ENCODE measurements around the gene MEG3.
A peak's percentile ranks its signal among the peaks of the same experiment; 100 is the strongest.

MEG3 gene

DNA sequence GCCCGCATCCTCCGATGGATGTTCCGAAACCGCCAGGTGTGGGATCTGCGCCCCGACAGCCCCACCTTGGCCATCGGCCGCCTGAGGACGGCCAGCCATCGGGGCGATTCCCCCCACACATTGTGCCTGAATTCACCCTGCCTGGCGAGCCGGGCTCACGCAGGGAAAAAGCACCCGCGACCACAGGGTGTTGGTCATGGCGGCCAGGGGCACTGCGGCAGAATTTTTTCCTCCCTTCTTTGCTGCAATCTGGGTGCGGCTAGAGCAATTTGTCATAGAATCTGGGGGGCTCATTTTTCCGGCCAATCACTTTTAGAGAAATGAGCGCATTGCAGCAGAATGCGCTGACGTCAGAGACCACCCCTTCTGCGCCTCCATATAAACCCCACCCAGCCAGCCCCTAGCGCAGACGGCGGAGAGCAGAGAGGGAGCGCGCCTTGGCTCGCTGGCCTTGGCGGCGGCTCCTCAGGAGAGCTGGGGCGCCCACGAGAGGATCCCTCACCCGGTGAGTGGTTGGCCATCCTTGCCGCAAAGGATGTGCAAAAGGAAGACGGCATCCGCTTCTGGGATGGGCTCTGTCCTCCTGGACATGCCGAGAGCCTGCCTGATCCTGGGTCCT lies at the start of gene MEG3:
TSS of gene MEG3 (plus strand) at position 406 of the 619 bp plus-strand sequence.
- Histone ChIP-seq H3K4me3 (peak within 1 kb of the TSS; percentile 81), H3K27ac (no peak within 1 kb of the TSS), H3K9ac (ENCODE audit: insufficient read length) (peak within 1 kb of the TSS; percentile 81), H3K36me3 (ENCODE audit: insufficient read depth, low read length) (peaks cover 20% of the 10 kb centered on the region), H3K9me3 (ENCODE audit: low read depth, low read length) (no peaks in the 10 kb centered on the region)
- no peak for DNase-seq (ENCODE audit: low read depth, low spot score)
- no peak for TF ChIP-seq EZH2 (IDR thresholded peaks at IDR 0.05)
- TF ChIP-seq FOXP2 (optimal IDR thresholded peaks at IDR 0.05; ENCODE audit: control extremely low read depth, extremely low read length, insufficient read depth) = no peak
- peak; percentile 89 for TF ChIP-seq POLR2AphosphoS5 (IDR thresholded peaks at IDR 0.05; ENCODE audit: borderline replicate concordance, low read depth, low read length)

DNA sequence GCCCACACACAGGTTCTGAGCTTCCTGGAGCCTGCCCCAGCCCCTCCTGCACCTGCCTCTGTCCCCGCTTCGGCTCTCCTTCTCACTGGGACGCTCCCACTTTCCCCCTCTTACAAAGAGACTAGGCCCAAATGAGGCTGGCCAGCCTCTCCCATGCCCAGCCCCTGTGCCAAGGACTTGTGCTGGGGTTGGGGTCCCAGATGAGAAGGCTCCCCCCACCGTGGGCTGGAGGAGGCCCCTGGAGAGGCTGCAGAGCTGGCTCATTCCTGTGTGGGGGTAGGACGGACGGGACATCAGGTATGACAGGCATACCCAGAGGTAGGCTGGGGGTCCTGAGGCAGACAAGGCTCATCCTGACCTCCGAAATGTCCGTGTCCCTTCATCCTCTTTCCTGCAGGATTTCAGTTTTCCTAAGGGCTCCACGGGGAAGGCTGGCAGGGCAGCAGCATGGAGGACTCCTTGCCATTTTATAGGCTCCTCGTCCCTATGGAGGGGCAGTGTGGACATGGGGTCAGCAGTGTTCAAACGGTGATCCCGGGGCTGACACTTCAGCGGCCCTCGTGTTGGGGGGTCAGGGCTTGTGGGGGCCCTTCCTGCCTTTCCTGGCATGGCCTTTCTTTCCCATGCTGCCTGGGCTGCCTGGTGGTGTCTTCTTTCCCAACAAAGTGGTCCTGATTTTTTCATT lies 49.1 kb upstream of the MEG3 start:
- TF ChIP-seq FOXP2 (optimal IDR thresholded peaks at IDR 0.05; ENCODE audit: control extremely low read depth, extremely low read length, insufficient read depth) (no peak), EZH2 (IDR thresholded peaks at IDR 0.05) (no peak), POLR2AphosphoS5 (IDR thresholded peaks at IDR 0.05; ENCODE audit: borderline replicate concordance, low read depth, low read length) (no peak)
- no peak for DNase-seq (ENCODE audit: low read depth, low spot score)
- Histone ChIP-seq H3K9ac (ENCODE audit: insufficient read length) (no peak overlapping the region), H3K9me3 (ENCODE audit: low read depth, low read length) (no peaks in the 10 kb centered on the region), H3K27ac (no peak overlapping the region), H3K4me3 (no peak overlapping the region), H3K36me3 (ENCODE audit: insufficient read depth, low read length) (no peaks in the 10 kb centered on the region)

DNA sequence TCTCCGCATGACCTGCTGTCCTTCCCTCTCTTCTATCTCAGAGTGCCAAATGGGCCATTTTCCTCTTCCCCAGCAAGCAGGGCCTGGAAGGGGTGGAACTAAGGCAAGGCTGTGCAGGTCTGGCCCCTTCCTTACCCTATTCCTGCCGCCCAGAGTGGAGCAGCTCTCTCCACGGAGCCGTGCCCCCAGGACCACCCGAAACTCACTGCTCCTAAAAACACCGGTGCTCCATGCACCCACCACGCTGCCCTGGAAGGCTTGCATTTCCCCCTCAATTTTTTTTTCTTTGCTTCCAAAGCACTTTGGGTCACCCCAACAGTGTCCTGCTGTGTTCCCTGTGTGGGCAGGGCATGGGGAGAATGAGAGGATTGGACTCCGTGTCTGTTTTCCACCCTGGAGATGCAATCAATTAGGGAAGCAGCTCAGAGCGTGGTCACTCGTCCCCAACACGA lies 48.5 kb upstream of the MEG3 start:
- DNase-seq (ENCODE audit: low read depth, low spot score) = no peak
- TF ChIP-seq POLR2AphosphoS5 (IDR thresholded peaks at IDR 0.05; ENCODE audit: borderline replicate concordance, low read depth, low read length) (no peak), EZH2 (IDR thresholded peaks at IDR 0.05) (no peak), FOXP2 (optimal IDR thresholded peaks at IDR 0.05; ENCODE audit: control extremely low read depth, extremely low read length, insufficient read depth) (no peak)
- H3K9ac ChIP-seq (ENCODE audit: insufficient read length) = no peak overlapping the region
- no peaks in the 10 kb centered on the region for H3K9me3 ChIP-seq (ENCODE audit: low read depth, low read length)
- no peak overlapping the region for H3K27ac ChIP-seq
- H3K4me3 ChIP-seq = no peak overlapping the region
- H3K36me3 ChIP-seq (ENCODE audit: insufficient read depth, low read length) = no peaks in the 10 kb centered on the region

DNA sequence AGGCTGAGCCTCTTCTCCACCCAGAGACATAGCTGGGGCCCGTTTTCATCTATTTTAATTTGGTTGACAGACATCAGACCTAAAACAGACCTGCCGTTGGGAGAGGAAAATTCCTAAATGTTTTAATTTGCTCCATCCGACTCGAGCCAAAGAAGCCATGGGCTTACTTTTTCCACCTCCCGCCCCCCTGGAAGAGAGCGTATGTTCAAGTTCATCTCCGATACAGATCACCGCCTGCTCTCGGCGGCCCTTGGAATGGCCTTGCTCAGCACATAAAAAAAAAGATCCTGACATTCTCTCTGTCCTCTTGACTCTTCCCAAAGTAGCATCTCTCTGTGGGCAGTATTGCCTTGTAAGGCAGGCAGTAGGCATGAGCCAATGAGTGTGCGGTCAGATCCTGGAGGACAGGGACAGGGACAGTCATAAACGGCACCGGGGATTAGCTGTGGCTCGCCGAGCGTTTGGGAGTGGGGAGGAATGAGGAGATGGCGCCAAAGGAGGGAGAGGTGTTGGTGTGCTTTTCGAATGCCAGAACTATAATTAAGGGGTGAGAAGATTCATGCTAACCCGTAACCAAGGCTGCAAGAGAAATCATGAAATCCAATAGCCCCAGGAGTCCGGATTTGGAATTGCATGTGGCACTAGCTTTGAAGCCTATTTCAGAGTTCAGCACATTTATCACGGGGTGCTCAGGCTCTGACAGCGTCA lies 47.9 kb upstream of the MEG3 start:
- no peak for DNase-seq (ENCODE audit: low read depth, low spot score)
- no peak for TF ChIP-seq POLR2AphosphoS5 (IDR thresholded peaks at IDR 0.05; ENCODE audit: borderline replicate concordance, low read depth, low read length)
- no peak for TF ChIP-seq FOXP2 (optimal IDR thresholded peaks at IDR 0.05; ENCODE audit: control extremely low read depth, extremely low read length, insufficient read depth)
- no peak for TF ChIP-seq EZH2 (IDR thresholded peaks at IDR 0.05)
- H3K27ac ChIP-seq = no peak overlapping the region

DNA sequence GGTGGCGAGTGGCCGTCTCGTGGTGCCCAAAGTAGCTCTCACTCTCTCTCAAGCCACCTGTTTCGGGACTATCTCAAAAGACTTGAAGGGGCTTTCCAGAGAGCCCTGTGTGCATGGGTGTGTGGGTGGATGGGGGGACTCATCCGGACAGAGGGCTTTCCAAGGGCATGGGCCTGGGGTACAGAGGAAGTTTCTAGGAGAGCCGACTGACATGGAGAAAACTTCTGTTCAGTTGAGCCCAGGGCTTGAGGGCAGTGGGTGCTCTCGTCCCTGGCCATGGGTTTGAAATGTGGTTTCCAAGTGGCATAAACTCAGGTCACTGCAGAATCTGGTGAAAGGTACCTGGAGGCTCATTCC lies 47.4 kb upstream of the MEG3 start:
- TF ChIP-seq FOXP2 (optimal IDR thresholded peaks at IDR 0.05; ENCODE audit: control extremely low read depth, extremely low read length, insufficient read depth) = no peak
- no peak for TF ChIP-seq POLR2AphosphoS5 (IDR thresholded peaks at IDR 0.05; ENCODE audit: borderline replicate concordance, low read depth, low read length)
- no peak for TF ChIP-seq EZH2 (IDR thresholded peaks at IDR 0.05)
- Histone ChIP-seq H3K36me3 (ENCODE audit: insufficient read depth, low read length) (no peaks in the 10 kb centered on the region), H3K27ac (no peak overlapping the region), H3K9me3 (ENCODE audit: low read depth, low read length) (no peaks in the 10 kb centered on the region), H3K9ac (ENCODE audit: insufficient read length) (no peak overlapping the region), H3K4me3 (no peak overlapping the region)
- DNase-seq (ENCODE audit: low read depth, low spot score) = no peak

More for the DNA sequence above, 47.9 kb upstream of the MEG3 start:
- H3K9ac ChIP-seq (ENCODE audit: insufficient read length) = no peak overlapping the region
- H3K36me3 ChIP-seq (ENCODE audit: insufficient read depth, low read length) = no peaks in the 10 kb centered on the region
- no peaks in the 10 kb centered on the region for H3K9me3 ChIP-seq (ENCODE audit: low read depth, low read length)
- no peak overlapping the region for H3K4me3 ChIP-seq

DNA sequence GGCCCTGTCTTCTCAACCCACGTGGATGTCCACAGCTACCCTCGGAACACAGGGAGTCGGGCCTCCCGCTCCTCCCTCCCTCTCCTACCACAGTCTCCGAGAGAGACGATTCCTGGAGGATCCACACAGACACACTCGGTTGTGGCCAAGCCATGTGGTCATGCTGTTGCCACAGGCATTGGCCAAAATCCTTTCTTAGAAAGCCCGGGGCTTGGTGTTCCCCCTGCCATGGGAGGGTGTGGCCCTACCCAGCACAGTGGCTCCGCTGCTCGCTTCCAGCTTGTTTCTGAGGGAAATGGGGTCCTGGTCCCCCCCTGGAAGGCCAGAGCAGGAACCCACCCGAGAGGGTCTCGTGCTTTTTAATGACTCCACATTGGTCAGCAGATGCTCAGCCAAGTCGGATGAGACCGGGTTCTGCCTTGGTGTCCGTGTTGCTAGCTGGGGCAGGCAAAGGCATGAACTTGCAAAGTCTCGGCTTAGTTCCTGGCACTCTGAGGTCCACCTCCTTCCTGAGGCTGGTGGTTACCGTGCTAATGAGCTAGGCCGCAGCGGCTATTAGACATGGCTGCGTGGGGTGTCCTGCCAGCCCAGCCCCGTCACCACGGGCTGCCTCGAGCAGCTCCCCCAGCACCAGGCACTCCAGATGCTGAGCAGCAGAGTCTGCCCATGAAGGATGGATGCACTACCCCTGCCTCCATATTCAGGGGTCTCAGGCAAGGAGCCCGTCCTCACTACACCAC lies 46.8 kb upstream of the MEG3 start:
- H3K36me3 ChIP-seq (ENCODE audit: insufficient read depth, low read length) = no peaks in the 10 kb centered on the region
- no peak overlapping the region for H3K9ac ChIP-seq (ENCODE audit: insufficient read length)
- H3K27ac ChIP-seq = no peak overlapping the region
- TF ChIP-seq FOXP2 (optimal IDR thresholded peaks at IDR 0.05; ENCODE audit: control extremely low read depth, extremely low read length, insufficient read depth) (no peak), EZH2 (IDR thresholded peaks at IDR 0.05) (no peak), POLR2AphosphoS5 (IDR thresholded peaks at IDR 0.05; ENCODE audit: borderline replicate concordance, low read depth, low read length) (no peak)
- H3K9me3 ChIP-seq (ENCODE audit: low read depth, low read length) = no peaks in the 10 kb centered on the region
- no peak overlapping the region for H3K4me3 ChIP-seq
- DNase-seq (ENCODE audit: low read depth, low spot score) = no peak

DNA sequence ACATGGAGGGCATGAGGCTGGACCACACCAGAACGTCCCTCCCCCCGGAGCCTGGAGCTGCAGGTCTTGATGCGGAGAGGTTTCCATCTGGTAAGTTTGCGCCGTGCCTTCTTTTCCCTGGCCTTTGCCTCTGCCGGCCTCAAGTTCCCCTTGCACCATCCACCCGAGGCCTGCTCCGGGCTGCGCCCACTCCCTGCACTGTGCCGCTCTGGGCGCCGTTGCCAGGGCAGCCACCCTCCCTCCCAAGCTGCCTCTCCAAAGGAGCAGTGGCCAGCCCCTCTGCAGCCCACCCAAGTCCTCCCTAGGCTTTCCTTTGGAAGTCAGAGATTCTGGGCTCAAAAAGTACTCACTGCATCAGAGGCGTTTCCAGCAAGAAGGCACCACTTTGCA lies 46.2 kb upstream of the MEG3 start:
- no peaks in the 10 kb centered on the region for H3K9me3 ChIP-seq (ENCODE audit: low read depth, low read length)
- no peak overlapping the region for H3K9ac ChIP-seq (ENCODE audit: insufficient read length)
- no peaks in the 10 kb centered on the region for H3K36me3 ChIP-seq (ENCODE audit: insufficient read depth, low read length)
- TF ChIP-seq POLR2AphosphoS5 (IDR thresholded peaks at IDR 0.05; ENCODE audit: borderline replicate concordance, low read depth, low read length) (no peak), EZH2 (IDR thresholded peaks at IDR 0.05) (no peak)
- no peak for DNase-seq (ENCODE audit: low read depth, low spot score)
- H3K27ac ChIP-seq = no peak overlapping the region
- no peak overlapping the region for H3K4me3 ChIP-seq

DNA sequence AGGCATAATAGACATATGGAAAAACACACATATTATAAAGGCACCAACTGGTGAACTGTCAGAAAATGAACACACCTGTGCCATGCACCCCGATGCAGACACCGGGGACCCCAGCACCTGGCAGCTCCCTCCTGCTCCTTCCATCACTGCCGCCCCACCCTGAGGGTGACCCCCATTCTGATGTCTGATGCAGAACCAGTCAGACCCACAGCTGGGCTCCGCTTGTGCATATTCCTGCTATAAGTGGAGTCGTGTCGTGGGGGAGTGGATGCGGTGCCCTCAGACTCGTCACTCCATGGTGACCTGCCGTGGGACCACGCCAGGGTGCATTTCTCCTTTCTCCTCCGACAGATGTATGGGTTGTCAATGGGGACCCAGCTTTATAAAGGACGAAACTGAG lies 45.7 kb upstream of the MEG3 start:
- no peak for DNase-seq (ENCODE audit: low read depth, low spot score)
- H3K27ac ChIP-seq = no peak overlapping the region
- H3K36me3 ChIP-seq (ENCODE audit: insufficient read depth, low read length) = no peaks in the 10 kb centered on the region
- no peak overlapping the region for H3K9ac ChIP-seq (ENCODE audit: insufficient read length)
- H3K9me3 ChIP-seq (ENCODE audit: low read depth, low read length) = no peaks in the 10 kb centered on the region
- TF ChIP-seq FOXP2 (optimal IDR thresholded peaks at IDR 0.05; ENCODE audit: control extremely low read depth, extremely low read length, insufficient read depth) (no peak), POLR2AphosphoS5 (IDR thresholded peaks at IDR 0.05; ENCODE audit: borderline replicate concordance, low read depth, low read length) (no peak)
- no peak overlapping the region for H3K4me3 ChIP-seq

Measured in SK-N-MC (cell line).